ENCODE results near the gene VDR.
A peak's percentile ranks its signal among the peaks of the same experiment; 100 is the strongest.

VDR gene

DNA sequence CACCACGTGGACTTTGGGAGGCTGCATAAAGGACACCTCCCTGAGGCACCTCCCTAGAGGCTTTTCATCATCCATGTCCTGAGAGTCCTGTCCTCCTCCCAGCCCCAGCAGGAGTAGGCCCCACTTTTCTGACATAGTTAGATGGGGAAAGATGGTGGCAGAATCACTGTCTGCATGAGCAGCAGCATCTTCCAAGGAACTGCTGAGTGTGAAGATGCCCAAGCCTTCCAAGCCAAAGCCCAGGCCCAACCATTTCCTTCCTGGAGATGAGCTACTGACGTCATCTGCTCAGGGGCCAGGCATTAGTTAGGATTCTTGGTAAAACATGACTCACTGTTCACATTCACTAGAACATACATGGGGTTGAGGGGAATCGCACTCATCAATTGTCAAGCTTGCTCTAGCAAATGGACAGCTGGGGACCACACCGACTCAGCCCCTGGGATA is 37.3 kb downstream of the VDR start:
- DNase-seq, result peak; percentile 94

GRCh38 chr12:47864646-47865235 is 40.1 kb downstream of the VDR start:
- DNase-seq, result no peak

GRCh38 chr12:47863985-47864384 is 40.8 kb downstream of the VDR start:
- no peak for DNase-seq

DNA sequence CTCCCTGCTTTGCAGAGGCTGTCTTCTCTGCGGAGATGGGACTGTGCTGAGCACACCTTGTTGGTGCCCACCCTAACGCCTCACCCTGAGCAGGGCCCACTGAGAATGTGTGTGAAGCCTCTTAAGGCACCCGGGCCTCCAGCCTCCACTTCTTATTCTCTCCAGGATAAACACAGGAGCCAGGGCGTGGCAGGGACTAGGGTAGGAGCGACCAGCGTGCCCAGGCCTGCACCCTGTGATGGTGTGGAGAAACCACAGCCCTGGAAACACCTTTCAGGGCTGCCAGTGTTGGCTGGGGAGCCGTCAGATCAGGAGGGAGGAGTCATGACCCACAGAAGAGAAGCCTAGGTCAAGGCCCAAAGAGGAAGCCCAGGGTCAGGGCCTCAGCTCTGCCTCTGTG is 41.3 kb downstream of the VDR start:
- no peak for DNase-seq

DNA sequence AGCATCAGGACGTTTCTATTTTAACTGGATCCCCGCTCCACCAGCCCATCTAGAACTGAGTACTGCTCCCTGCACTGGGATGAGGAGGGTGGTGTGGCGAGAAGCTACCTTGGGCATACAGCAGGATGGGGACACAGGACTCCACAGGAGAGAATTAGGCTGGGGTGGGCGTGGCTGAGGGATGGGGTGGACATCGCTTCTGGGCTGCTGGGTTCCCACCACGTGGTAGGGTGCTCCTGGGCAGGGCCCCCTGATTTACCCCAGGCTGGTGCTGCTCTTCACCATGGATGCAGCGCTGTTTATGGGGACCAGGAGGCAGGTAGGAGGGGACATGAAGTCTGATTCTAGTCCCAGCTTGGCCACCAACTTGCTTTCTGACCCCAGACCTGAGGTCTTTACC is 41.9 kb downstream of the VDR start:
- DNase-seq, result no peak

GRCh38 chr12:47862167-47862750 is 42.5 kb downstream of the VDR start:
- DNase-seq, result no peak

- no peak for DNase-seq
Observed at GRCh38 chr12:47860873-47861272, 43.9 kb downstream of the VDR start.

GRCh38 chr12:47860279-47860841 is 44.4 kb downstream of the VDR start:
- no peak for DNase-seq

DNA sequence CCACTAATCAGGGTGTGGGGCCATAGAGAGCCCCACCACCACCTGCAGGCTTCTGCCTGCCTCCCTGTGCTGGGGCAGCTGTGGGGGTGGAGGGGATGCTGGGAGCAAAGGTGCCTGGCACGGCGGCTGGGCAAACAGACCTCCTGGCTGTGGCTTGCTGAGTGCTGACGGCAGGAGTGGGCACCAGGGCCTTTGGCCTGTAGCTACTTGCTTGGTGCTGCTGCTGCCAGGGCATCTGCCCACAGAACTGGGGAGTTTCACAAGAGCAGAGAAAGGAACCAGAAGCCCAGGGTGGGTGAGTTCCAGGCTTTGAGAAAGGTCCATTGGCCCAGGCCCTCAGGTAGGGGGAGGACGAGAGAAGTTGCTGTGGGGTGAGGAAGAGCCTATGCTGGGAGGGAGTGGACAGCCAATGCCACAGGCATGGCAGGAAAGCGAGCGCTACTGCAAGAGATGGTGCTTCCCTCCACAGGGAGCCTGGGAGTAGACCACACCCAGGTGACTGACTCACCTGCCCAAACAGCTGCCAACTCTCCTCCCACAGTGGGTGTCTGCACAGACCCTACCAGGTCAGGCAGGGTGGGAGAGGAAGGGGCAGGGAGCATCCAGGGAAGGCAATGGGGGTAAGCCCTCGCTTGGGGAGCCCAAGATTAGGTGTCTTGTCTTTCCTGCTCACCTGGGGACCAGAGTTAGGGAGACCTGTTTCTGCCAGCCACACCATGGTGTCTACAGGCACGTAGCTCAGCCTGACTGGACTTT is 46.1 kb downstream of the VDR start:
- DNase-seq, result no peak

DNA sequence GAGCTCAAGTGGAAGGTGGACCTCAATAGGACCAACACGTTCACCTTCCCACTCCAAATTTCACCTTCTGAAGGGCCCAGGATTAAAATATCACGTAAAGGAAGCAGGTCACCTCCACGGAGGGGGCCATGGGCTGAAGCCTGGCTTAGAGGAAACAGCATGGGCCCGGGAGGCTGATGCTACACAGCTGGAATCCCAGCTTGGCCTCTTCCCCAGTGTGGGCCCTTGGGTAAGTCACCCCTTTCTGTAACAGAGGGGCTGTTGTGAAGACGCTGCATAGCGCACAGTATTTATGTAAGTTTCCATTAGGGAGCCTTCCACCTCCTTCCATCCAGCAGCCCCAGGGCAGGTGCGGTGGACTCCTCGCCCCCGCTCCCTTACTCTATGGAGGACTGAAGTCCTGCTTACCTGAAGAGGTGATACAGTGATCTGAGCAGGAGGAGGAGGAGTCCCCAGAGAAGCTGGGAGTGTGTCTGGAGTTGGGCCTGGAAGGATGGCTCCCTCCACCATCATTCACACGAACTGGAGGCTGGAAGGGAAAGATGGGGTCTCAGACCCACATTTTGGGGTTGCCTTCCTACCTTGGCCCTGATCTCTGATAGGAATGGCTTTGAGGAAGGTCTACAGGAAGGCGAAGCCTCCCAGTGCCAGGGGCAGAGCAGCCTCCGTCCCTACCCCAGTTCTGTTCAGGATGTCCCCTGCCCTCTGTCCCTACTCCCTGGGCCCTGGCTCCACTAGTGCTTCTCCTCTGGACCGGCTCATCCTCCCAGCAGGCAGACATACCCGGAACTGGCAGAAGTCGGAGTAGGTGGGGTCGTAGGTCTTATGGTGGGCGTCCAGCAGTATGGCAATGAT is 47.8 kb downstream of the VDR start:
- no peak for DNase-seq

GRCh38 chr12:47856094-47856493 is 48.7 kb downstream of the VDR start:
- no peak for DNase-seq

GRCh38 chr12:47855502-47855901 is 49.3 kb downstream of the VDR start:
- no peak for DNase-seq

DNA sequence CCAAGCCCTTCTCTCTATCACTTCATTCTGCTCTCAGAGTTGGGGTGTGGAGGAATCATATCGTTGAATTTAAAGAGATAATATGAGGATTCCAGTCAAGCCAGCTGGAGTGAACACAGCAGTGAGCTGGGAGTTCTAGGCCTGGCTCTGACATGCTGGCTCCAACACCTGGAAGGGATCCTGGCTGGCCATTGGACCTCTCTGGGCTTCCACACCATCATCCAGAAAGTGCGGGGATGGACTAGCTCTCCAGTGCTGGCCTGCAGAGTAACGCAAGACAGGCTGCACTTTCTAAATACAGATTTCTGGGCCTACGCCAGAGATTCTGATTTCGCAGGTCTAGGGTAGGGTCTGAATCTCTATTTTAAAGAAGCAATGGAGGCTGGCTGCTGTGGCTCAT is 50.3 kb downstream of the VDR start:
- DNase-seq, result no peak

DNA sequence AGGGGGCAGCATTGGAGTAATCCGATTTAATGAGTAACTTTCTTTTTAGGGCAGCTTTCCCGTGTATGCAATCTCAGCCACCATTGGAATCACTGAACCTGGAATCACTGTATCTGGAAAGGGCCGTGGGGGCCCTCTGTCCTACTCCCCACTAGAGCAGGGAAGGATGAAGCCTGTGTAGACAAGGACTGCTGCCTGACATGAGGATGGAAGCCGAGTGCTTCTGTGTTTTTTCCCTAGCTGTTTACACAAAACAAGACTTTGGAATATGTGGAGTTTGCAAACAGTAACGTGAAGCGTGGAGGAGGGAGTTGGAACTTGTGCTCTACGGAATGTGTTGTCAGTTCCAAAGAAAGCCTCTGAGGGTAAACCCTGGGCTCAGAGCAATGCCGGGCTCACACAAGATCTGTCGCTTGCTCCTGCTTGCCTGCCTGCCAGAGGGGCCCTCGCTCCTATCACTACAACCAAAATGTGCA is 52.7 kb downstream of the VDR start:
- DNase-seq, result no peak

DNA sequence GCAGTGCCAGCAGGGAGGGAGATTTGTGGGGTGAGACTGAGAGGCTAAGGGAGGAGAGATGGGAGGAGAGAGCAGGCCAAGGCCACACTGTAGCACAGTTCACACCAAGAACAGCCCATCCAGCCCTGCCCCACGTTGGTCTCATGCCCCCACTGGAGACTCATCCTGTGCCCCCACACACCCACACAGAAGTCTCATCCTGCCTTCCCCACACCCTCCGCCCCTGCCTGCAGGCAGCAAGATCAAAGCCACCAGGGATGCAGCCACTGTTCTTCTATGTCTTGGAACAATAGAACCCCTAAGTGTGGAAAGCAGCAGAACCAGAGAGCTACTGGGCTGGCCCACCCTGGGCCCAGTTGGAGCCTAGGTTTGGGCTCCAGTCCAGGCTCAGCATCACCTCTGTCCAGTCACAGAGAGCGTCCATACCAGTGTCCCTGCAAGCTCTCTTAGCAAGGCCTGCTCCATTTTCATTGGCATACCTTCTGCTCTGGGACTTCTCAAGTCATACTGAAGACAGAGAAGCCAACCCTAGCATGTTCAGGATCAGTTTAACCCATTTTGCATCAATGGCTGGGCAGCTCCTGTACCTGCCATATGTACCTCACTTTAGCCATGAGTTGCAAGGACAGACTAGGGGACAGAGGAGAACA is 53.4 kb downstream of the VDR start:
- no peak for DNase-seq

DNA sequence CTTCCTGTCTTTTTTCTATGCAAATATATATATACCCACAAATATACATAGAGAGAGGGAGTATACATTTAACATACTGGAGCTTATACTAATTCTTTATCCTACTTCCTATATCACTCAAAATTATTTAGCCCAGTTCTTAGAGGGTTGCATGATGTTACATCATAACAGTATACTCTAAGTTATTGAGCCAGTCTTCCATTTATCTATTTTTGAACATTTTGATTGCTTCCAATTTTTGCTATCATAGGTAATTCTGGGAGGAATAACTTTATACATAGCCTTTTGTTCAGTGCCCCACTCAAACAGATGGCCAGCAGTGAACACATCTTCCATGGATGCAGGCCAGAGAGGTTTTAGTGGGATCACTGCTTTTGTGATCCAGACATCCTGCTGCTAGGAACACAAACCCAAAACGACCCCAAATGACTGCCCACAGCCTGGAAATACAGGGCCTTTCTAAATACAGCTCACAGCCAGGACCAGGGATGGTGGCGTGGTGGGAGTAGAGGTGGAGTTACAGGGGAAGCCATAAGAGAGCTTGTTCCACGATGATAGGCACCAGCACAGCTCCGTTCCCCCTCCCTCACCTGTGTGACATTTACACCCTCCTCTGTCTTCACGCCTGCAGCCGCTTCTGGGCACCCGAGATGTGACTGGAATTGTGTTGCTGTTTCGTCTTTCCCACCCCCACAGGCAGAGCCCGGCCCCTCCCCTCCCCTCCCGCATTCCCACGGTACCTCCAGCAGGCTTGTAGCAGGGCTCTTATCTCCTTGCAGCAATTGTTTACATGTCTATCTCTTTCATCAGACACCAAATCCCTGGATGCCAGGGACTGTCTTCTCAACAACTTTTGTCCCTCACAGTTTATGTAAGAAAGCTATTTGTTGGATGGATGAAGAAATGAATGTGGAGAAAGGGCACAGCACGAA is 54.4 kb downstream of the VDR start:
- no peak for DNase-seq

DNA sequence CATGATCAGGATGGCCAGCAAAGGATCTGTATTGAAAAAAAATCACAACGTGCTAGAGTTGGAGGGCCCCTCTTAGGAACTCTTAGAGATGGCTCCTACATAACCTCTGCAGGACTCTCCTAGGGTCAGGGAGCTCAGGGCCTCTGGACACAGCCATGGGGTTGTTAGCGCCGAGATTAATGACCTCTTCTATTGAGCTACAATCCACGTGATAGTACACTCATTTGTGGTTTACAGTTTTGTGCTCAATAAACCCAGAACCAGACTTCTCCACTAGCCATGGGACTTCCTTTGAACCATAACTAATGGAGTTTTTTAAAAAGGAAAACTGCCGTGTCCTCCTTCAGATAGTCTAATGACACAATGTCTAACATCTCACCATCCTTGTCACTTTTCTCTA is 55.5 kb downstream of the VDR start:
- no peak for DNase-seq

GRCh38 chr12:47848853-47849252 is 55.9 kb downstream of the VDR start:
- DNase-seq, result no peak

GRCh38 chr12:47846294-47846996 is 58.3 kb downstream of the VDR start:
- DNase-seq, result no peak

- no peak for DNase-seq
Observed at GRCh38 chr12:47845081-47845480, 59.7 kb downstream of the VDR start.

Measured in fibroblast of skin of right biceps (primary cell).